ENCODE measurements around the gene NXT2.
"Not testable (repeated sequence)": the region's sequence is repeated elsewhere in the genome, so short reads cannot be mapped to it uniquely, and the experiment has no call there.

The NXT2 gene

DNA sequence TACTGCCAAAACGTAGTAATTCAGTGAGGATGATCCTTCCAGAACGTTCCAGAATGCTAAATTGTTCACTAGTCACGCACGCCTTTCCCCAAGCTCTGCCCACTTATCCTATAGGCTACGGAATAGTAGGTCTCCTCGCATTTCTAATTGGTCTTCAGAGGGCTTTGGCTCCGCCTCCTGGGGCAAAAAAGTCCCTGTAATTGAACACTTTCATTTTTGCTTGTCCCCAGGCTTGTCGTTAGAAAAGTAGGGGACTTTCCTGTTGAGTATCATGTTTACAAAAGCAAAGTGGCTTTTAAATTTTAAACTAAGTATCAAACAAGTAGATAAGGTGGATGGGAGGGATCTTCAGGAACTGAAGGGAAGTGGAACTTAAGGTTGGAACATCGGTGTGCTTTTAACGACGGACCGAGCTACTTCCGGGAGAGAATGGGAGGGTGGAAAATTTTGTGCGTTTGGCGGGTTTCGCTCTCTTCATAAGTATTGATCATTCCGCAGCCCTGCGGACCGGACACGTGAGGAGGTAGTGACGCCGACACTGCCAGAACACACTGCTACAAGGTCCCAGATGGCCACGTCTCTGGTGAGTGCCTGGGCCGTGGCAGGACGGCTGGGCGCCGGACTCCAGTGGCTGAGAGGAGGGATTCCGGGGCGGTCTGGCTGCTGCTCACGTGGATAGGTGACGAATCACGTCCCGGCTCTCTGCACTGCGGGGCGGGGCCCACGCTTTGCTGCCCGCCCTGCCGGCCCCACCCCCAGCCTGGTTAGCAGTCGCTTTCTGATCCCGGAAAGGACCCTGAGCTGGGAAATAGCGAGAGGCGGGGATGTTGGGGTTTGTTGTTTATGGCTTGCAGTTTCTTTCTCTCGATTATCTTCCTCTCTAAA, at the start of gene NXT2:
Gene NXT2 (plus strand): TSS at position 406 of the 885 bp plus-strand sequence. CDS start 163 bp downstream, at position 569.
- peak; percentile 71 to 75 for DNase-seq (ENCODE audit: low read depth in 2 of 2)

- DNase-seq (ENCODE audit: low read depth in 2 of 2), result no peak
Observed at GRCh38 chrX:109487640-109488039, 49.0 kb upstream of the NXT2 start.

- DNase-seq (ENCODE audit: low read depth in 2 of 2), result no peak
Observed at GRCh38 chrX:109489174-109489573, 47.5 kb upstream of the NXT2 start.

- no peak for DNase-seq (ENCODE audit: low read depth in 2 of 2)
Observed at GRCh38 chrX:109498434-109498833, 38.2 kb upstream of the NXT2 start.

DNA sequence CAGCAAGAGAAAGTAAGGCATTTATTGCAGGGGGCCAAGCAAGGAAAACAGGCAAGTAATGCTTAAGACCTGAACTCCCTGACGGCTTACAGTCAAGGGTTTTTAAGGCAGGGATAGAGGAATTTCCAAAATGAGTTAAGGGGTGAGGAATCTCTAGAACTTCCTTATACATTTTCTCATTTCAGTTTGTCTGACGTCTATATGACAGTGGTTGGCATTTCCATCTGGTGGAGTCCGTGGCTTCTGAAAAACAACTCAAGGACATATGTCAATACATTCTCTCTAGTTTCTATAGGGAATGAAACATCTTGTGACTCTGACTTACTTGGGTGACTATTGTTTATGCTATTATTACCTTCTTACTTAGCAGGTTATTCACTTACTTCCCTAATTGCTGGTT, 35.5 kb upstream of the NXT2 start:
- DNase-seq (ENCODE audit: low read depth in 2 of 2), result no peak

- no peak for DNase-seq (ENCODE audit: low read depth in 2 of 2)
Observed at GRCh38 chrX:109508915-109509314, 27.7 kb upstream of the NXT2 start.

DNA sequence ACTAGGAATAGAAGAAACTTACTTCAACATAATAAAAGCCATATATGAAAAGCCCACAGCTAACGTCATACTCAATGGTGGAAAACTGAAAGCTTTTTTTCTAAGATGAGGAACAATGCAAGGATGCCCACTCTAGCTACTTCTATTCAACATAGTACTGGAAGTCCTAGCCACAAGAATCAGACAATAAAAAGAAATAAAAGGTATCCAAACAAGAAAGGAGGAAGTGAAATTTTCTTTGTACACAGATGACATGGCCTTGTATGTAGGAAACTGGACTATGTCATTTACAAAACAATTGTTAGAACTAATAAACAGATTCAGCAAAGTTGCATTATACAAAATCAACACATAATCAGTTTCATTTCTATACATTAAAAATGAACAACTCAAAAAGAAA, 25.5 kb upstream of the NXT2 start:
- DNase-seq (ENCODE audit: low read depth in 2 of 2), result no peak

- DNase-seq (ENCODE audit: low read depth in 2 of 2), result no peak
Observed at GRCh38 chrX:109519001-109519400, 17.6 kb upstream of the NXT2 start.

GRCh38 chrX:109533005-109533404, 3.6 kb upstream of the NXT2 start:
- no peak for DNase-seq (ENCODE audit: low read depth in 2 of 2)

- no peak for DNase-seq (ENCODE audit: low read depth in 2 of 2)
Observed at GRCh38 chrX:109533631-109534030, 3.0 kb upstream of the NXT2 start.

GRCh38 chrX:109534933-109535332, 1.7 kb upstream of the NXT2 start:
- DNase-seq (ENCODE audit: low read depth in 2 of 2), result no peak

GRCh38 chrX:109535578-109535977, 1.1 kb upstream of the NXT2 start:
- DNase-seq (ENCODE audit: low read depth in 2 of 2), result no peak

GRCh38 chrX:109537324-109537665, 651 bp downstream of the NXT2 start:
- DNase-seq (ENCODE audit: low read depth in 2 of 2), result no peak

GRCh38 chrX:109539007-109539406, 2.4 kb downstream of the NXT2 start:
- DNase-seq (ENCODE audit: low read depth in 2 of 2), result not testable (repeated sequence)

GRCh38 chrX:109553862-109554261, 17.2 kb downstream of the NXT2 start:
- no peak for DNase-seq (ENCODE audit: low read depth in 2 of 2)

DNA sequence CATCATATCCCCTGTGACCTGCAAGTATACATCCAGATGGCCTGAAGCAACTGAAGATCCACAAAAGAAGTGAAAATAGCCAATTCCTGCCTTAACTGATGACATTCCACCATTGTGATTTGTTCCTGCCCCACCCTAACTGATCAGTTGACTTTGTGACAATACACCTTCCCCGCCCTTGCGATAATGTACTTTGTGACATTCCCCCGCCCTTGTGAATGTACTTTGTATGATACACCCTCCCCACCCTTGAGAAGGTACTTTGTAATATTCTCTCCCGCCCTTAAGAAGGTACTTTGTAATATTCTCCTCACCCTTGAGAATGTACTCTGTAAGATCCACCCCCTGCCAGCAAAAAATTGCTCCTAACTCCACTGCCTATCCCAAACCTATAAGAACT, 39.4 kb downstream of the NXT2 start:
- DNase-seq (ENCODE audit: low read depth in 2 of 2), result not testable (repeated sequence)

DNA sequence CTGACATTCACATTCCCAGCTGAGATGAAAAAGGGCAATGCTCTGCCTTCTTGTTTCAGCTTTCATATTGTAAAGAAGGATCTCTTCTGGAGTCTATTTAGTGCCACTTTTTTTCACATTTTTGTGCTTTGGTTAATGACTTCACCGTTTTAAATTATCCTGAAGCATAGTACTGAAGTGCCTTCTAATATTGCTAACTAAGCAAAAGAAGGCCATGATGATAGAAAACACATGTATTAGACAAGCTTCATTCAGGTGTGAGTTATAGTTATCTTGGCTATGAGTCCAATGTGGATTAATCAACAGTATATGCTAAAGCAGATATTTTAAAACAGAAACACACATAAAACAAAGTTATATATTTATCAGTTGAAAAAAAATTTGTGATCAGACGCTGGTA, 40.4 kb downstream of the NXT2 start:
- DNase-seq (ENCODE audit: low read depth in 2 of 2), result no peak

- DNase-seq (ENCODE audit: low read depth in 2 of 2), result no peak
Observed at GRCh38 chrX:109578916-109579315, 42.3 kb downstream of the NXT2 start.

DNA sequence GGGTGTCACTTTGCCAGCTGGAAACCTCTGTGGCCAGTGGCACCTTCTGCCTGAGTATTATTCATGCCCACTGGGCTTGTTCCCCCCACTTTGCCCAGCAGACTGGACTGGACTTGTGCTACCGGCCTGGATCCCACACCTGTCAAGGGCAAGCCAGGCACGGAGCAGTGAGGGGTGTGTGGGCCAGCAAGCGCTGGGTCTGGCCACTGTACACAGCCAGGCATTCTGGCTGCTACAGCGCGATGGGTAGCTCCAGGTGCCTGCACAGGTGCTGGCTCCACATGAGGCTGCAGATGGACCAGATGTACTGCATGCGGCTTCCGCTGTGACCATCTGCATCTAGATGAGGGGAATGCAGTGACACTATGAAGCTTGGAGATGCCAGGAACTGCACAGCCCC, 48.8 kb downstream of the NXT2 start:
- DNase-seq (ENCODE audit: low read depth in 2 of 2), result no peak

- DNase-seq (ENCODE audit: low read depth in 2 of 2), result no peak
Observed at GRCh38 chrX:109590176-109590575, 53.5 kb downstream of the NXT2 start.
